GM19238 (cell line): Measurements from ENCODE around the gene MAP3K10.
"Not testable (repeated sequence)": the region's sequence is repeated elsewhere in the genome, so short reads cannot be mapped to it uniquely, and the experiment has no call there.

Experiments used
- DNase-seq: peaks from one replicate; pipeline ENCODE4 v3.0.0; 2011; ENCODE audit warnings: low spot score; ENCODE audit not compliant: insufficient read length

MAP3K10 gene

DNA sequence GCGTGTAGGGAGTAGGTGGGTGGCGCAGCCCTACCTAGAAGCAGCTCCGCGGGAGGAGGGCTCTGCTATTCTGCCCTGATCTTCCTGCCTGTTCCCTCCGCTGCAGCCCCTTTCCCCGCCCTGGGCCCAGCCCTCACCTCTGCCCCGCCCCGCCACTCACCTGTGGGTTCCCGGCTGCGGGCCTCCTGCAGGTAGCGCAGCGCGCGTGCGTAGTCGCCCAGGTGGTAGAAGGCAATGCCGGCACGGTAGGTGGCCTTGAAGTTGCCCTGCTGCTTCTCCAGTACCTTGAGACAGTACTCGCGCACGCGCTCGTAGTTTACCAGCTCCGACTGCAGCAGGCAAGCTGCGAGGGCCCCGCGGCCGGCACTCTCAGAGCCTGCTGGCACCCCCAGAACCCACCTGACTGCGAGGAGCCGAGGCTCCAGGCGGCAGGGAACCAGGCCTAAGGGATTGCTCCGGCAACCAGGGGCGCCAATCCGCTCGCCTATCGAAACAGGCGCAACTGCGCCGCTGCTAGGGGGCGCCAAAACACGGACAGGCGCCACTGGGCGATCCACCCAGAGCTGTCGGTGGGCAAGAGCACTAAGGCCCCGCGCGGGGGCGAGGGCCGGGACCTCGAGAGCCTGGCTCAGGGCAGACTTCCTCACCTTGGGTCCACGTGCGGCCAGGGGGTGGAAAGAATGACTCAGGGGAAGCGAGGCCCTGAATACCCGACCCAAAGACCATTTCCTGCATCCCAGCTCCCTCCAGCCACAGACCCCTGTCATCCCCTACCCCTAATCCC lies 26.0 kb downstream of the MAP3K10 start:
- no peak for DNase-seq

DNA sequence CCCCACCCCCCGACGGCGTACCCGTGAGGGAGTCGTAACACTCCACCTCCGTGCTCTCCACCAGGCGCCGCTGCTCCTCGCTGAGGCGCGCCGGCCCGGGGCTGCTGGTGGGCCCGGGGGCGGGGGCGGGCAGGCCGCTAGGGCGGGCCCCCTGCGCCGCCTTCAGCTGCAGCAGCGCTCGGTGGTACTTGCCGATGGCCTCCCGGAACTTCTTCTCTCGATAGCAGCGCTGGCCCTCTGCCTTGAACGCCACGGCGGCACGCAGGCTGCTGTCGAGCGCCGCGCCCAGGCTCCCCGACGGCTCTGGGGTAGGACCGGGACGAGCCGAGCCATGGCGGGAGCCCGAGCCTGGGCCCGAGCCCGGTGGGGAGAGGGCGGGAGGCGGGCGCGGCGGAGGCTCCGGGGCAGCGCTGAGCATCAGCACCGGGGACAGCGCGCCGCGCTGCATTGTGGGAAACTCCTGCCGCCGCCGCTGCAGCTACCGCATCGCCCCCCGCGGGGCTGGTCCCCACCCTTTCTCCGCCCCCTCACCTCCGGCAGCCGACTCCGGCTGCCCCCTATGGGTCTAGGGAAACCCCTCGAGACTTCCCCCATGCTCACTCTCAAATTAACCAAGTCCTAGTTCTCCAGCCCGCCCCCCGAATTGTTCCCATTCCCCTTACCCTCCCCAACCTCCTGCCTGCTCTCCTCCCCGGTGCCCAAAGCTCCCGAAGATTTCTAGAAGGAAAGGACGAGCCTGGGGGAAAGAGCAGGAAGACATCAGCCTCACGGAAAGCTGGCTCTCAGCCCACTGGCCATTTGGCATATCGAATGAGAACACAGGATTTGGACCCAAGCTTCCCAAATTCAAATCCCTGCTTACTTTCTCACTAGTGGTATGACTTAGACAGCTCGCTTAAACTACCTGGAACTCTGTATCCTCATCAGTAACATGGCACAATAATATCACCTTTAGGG lies 27.0 kb downstream of the MAP3K10 start, which contains the start of gene TTC9B:
Gene TTC9B (minus strand): TSS at position 451 of the 957 bp plus-strand sequence. CDS start 3 bp downstream, at position 448.
- DNase-seq, result peak; percentile 50

DNA sequence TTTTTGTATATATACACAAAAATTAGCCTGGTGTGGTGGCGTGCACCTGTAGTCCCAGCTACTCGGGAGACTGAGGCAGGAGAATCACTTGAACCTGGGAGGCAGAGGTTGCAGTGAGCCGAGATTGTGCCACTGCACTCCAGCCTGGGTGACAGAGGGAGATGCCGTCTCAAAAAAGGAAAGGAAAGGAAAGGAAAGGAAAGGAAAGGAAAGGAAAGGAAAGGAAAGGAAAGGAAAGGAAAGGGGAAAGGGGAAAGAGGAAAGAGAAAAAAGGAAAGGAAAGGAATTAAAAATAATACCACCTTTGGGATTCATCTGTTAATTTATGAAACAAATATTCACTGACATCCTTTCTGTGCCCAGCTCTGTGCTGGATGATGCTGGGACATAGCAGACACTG lies 27.8 kb downstream of the MAP3K10 start:
- not testable (repeated sequence) for DNase-seq

DNA sequence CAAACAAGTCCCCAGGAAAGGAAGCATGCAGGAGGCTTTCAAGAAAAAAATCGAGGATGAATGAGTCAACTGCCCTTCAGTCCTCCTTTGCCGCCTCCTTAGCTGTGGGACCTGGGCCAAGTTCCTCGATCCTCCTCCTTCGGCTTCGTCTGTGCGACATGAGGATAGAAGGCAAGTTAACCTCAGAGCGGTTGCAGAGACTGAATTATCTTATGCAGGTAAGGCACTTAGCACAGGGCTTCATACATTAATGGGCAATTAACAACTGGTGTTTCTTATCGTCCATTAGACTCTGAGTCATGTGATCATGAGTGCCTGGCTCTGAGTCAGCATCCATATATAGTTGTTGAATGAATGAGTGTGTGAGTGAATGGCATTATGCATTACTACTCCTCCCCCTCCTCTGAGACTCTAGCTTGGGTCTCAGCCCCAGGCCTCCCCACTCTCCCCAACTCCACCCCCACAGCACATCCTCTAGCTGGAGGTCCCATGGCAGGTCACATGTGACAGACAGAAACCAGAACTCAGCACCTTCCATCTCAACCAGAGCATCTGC lies 28.6 kb downstream of the MAP3K10 start:
- no peak for DNase-seq

DNA sequence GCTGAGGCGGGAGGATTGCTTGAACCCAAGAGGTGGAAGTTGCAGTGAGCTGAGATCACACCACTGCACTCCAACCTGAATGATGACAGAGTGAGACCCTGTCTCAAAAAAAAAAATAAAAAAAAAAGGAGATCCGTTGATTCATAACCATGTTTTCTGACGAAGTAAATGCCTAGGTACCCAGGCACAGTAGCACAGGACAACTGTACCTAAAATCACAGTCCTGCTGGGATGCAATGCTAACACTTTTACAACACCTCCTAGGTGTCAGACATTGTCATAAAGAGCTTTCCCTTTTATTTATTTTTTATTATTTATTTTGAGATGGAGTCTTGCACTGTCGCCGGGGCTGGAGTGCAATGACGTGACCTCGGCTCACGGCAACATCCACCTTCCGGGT lies 29.4 kb downstream of the MAP3K10 start:
- no peak for DNase-seq

DNA sequence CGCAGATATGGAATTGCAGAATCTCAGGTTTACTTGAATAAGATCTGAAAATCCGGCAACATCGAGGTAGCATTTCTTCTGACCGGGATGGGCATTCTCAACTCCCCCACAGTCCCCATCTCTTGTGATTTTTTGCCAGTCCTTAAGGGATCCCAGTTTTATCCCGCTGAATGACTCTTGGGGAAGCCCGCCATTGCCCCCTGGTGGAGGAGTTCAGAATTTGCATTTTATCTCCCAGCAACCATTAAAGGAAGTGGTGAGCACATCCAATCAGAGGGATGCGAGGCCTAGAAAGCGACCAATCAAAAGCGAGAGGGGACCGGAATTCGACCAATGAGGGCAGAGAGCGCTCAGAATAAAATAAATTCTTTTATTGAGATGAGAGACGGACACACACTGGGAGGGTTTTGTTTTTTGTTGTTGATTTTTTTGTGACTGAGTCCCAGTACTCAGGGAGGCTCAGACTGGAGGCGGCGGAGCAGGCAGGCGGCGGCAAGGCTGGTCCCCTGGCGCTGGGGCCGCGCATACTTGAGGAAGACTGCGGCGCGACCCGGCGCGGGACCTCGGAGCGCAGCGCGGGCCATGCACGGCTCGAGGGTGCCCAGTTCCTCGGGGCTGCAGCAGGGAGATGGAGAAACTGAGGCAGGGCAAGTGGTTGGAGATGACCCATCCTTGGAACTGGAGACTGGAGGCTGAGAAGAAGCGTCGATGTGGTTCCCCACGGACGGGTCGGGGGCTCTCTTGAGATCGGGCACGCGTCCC lies 30.8 kb downstream of the MAP3K10 start:
- DNase-seq, result peak; percentile 99

DNA sequence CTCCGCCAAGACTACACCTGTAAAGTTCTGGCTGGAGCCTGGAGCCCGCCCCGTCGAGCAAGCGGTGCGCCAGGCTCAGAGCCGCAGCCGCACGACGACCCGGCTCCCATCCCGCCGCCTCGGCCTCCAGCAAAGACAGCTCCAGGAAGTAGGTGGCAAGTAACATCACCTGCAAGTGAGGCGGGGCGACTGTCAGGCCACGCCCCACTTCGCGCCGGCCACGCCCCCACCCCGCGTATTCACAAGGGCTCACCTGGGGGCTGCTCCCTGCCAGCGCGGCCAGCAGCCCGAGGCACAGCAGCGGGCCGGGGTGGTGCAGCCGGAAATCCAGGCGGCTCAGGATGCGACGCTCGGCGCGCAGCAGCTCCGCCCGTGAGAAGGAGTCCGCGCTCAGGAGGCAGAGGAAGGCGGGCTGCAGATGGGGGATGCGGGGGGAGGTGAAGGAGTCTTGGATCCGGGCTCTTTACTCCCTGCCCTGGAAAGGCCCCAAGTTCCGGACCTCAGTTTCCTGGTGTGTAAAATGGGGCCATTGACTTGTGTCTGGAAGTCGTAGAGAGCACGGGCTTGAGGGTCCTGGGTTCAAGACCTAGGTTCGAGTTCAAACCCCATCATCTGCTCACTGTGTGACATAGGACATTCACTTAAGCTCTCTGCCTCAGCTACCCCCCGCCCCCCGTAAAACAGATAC lies 32.1 kb downstream of the MAP3K10 start:
- DNase-seq, result no peak

DNA sequence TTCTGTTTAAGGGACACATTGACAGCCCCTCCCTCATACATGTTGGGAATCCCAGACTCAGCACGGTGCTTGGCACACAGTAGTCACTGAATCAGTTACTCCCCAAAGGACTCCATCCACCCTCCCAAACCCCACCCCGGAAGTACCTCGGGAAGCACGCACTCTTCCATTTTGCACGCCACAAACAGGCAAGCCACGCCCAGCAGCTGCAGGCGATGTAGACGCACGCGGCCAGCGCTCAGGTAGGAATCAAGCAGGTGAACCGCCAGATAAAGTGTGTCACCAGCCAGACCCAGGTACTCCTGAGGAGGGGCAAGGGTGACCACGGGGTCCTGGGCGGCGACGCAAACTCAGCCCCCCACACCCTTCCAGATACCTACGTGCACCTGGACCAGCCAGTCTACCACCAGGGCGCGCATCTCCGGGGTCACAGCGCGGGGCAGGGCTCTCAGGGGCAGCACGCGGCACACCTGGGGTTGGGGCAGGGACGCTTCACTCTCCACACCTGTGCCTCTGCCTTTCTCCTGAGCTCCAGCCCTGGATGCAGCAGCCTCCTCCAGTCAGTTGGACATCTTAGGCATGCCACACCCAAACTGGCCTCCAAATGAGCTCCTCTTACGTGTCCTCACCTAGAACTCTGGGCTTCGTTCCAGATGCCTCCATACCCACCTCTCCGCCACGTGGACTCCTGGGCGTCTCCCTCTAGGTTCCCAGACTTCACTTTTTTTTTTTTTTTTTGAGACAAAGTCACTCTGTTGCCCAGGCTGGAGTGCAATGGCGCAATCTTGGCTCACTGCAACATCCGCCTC lies 33.3 kb downstream of the MAP3K10 start:
- no peak for DNase-seq

DNA sequence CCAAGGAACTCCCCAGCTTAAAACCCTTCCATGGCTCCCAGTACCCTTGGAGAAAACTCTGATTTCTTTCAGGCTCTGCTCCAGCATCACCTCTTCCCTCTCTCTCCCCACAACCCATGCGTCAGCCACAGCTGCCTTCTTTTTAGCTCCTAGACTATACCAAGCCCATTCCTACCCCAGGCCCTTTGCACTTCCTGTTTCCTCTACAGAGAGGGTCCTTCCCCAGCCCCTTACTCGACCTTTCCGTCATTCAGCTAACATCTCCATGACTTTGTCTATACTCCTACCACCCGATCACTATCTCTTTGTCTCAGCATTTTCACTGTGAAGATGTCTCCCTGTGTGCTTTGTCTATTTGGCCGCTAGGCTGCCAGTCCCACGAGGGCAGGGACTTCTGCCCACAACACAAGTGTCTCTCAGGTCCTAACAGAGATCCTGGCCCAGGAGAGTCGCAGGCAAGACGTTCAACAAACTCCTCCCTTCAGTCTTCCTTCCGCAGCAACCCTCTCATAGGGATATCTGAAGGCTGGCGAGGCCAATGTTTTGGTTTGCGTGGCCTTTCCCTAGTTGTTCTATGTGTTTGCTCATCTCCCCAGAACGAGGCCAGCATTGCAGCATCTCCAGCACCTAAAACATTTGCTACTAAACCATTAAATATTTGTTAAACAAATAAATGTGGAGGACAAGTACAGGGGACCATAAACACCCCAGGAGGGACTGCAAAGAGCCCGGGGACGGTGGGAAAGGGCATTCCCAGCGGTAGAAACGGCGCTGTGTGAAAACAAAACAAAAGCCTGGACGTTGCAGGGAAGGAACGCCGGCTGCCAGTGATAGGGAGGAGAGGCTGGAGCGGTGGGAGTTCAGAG lies 34.4 kb downstream of the MAP3K10 start:
- no peak for DNase-seq

DNA sequence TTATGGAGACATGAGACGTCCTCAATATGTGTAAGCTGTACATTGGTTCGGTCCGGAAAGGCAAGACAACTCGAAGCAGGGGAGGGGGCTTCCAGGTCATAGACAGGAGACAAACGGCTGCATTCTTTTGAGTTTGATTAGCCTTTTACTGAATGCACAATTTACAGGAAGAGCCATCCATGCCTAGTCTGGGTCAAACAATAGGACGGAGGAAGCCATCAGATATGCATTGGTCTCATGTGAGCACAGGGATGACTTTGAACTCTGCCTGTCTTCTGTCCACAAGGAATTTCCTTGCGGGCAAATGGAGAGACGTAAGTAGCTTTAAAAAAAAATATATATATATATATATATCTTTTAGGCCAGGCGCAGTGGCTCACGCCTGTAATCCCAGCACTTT lies 37.1 kb downstream of the MAP3K10 start:
- no peak for DNase-seq

DNA sequence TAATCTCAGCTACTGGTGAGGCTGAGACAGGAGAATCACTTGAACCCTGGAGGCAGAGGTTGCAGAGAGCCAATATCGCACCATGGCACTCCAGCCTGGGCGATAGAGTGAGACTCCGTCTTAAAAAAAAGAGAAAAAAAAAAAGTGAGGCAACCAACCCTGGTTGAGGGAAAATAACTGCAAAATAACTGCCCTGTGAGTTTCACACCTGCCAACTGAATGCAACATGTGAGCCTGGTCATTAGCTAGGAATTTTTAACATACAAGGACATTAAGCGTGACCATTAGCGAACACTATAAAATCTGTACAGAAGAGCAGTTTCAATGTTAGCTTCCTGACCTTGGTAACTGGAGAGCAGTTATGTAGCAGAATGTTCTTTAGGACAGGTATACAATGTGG lies 37.6 kb downstream of the MAP3K10 start:
- no peak for DNase-seq

DNA sequence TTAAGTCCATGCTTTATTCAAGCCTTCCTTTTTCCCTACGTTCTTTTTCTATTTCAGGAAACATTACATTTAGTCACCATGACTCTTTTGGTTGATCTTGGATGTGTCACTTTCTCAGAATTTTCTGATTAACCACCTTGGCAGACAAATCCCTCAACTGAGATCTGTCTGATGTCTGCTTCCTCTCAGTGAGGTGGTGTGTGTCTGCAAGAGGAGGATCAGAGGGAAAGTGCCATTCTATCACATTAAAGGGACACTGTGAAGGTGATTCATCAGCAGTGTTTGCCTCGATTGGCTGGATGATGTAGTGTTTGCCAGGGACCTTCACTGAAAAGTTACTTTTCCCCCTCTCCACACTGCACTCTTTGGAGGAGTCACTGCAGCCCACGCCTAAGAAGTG lies 38.3 kb downstream of the MAP3K10 start:
- no peak for DNase-seq

DNA sequence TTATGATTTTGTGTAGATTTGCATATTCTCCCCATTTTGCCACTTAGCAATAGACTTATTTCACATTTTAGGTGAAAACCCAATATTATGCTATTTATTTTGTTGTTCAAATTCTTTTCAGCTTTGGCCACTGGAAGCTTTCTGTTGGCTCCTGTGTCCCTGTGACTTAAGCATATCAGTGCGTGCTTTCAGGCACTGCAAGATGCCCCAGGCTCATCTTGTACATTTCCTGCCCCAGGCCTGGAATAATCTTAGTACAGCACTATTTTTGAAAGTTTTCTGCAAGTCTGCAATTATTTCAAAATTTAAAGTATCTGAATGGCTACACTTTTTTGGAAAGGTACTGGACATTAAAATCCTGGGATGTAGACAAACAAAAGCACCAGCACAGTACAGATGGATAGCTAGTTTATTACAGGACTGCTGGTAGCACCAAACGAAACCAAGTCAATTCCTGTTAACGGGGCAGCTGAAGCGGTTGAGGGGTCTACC lies 38.7 kb downstream of the MAP3K10 start:
- DNase-seq, result no peak

DNA sequence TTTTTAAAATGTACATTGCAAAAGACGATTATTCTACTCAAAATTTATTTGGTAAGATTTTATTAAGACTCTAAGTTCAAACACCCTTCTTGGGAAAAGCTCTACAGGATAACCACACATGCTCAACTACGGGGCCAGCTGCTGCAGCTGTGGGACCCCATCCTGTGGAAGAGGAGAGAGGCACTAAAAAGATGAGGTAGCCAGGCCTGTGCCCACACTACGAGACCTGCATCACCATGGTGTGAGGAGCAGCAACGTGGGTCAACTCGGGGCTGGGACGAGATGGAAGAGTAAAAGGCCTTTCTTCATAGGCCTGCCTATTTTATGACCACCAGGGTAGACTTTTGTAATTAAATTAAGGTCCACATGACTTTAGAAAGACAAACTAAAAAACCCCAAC lies 39.8 kb downstream of the MAP3K10 start:
- DNase-seq, result no peak

DNA sequence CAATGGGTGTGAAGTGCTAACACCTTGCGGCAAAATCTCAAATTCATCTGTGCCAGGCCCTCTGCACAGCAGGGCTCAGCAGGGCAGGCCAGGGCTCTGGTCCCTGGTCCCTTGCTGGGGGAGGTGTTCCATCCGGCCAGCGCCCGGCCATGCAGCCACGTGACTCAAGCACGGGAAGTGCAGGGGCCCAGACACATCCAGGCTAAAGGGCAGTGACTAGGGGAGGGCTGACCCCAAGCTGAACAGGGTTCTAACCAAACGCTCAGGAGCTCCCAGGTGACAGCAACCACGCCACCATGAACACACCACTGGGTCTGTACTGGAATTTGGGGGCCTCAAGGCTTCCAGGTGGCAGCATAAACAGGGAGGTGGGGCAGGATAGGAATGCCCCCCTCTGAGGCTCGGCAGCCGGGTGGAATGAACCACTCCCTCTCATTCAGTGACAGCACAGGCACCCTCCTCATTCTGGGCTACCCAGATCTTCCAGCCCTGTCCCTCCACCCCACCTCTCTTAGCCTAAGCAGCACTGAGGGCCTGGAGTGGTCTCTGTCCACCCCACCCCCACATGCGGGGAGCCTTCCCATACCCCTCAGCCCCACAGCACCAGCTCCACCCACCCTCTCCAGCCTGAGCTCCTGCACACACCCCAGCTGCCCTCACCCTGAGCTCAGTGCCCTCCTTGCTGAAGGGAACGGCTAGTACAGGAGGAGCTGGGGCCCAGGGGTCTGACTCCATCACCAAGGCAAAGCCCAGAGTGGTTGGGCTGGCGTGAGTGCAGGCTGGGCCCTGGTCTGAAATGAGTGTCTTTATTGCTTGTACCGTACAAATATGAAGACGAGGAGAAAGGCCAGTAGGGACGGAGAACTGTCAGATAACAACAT lies 40.6 kb downstream of the MAP3K10 start:
- no peak for DNase-seq

DNA sequence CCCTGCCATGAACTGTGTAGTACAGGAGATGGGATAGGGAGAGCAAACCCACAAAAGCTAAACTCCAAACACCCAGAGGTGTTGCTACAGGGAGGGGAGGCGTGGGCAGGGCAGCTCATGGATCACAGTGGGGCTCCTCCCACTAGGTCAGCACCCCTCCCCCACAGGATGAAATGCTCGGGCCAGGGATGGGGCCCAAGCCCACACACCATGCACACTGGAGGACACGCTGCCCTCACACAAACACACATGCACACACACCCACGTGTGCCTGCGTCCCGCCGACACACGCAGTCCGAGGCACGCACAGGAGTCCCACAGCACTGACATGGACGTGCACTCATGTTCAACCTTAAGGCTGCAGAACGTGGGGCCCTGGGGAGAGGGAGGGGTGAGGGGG lies 41.3 kb downstream of the MAP3K10 start:
- DNase-seq, result no peak

DNA sequence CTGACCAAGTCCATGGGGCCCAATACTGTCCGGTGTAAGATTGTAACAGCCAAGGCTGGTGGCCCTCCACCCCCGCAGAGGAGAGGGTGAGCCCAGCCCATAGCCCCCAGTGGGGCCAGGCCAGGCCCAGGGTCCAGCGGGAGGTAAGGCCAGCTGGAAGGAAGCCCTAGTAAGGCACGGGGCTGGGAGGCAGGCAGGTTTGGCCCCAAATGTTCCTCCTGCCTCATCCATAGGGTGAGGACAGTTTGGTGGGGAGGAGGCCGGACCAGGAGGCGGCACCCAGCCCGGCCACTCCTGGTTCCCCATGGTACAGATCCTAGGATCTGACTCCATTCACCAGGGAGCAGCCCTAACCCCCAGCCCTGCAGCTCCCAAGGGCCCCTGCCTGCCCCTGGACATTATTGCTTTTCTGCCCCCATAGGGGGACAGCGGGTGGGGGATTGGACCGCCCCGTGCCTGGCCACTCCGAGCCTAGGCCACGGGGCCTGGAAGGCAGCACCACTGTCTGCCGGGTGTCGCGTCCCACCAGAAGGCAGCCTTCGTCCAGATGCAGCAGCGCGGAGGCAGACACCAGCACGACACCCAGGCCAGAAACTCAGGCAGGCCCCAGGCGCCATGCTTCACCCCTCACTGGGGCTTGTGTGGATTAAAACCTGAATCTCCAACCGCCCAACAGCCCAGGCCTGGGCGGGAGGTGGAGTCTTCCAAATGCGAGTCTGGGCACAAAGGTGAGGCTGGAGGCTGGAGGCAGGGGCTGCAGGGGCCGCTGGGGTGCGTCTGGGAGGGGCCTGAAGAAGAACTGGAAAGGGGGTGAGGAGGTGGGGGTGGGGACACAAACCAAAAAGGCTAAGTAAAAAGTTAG lies 42.0 kb downstream of the MAP3K10 start:
- no peak for DNase-seq
